Measurements from ENCODE around the gene HBQ1.

DNA sequence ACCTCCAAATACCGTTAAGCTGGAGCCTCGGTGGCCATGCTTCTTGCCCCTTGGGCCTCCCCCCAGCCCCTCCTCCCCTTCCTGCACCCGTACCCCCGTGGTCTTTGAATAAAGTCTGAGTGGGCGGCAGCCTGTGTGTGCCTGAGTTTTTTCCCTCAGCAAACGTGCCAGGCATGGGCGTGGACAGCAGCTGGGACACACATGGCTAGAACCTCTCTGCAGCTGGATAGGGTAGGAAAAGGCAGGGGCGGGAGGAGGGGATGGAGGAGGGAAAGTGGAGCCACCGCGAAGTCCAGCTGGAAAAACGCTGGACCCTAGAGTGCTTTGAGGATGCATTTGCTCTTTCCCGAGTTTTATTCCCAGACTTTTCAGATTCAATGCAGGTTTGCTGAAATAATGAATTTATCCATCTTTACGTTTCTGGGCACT is 2.9 kb upstream of the HBQ1 start:
- TF ChIP-seq, protein P1, sequence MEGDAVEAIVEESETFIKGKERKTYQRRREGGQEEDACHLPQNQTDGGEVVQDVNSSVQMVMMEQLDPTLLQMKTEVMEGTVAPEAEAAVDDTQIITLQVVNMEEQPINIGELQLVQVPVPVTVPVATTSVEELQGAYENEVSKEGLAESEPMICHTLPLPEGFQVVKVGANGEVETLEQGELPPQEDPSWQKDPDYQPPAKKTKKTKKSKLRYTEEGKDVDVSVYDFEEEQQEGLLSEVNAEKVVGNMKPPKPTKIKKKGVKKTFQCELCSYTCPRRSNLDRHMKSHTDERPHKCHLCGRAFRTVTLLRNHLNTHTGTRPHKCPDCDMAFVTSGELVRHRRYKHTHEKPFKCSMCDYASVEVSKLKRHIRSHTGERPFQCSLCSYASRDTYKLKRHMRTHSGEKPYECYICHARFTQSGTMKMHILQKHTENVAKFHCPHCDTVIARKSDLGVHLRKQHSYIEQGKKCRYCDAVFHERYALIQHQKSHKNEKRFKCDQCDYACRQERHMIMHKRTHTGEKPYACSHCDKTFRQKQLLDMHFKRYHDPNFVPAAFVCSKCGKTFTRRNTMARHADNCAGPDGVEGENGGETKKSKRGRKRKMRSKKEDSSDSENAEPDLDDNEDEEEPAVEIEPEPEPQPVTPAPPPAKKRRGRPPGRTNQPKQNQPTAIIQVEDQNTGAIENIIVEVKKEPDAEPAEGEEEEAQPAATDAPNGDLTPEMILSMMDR (IDR thresholded peaks at IDR 0.05; ENCODE audit: low read length) = no peak
- TF ChIP-seq EZH2 (IDR thresholded peaks at IDR 0.05; ENCODE audit: borderline replicate concordance, low read length) = no peak

All from OCI-LY1 (cell line).